ENCODE results near the gene KDM3A.

KDM3A gene

GRCh38 chr2:86440631-86441391, at the start of gene KDM3A:
TSS of gene KDM3A (plus strand) at chr2:86441371. CDS start at chr2:86442048, 677 bp downstream.
- peak; percentile 92 for DNase-seq

GRCh38 chr2:86392873-86393518, 48.2 kb upstream of the KDM3A start:
- no peak for DNase-seq

GRCh38 chr2:86393521-86394491, 47.4 kb upstream of the KDM3A start:
- DNase-seq, result no peak

GRCh38 chr2:86396291-86396785, 44.8 kb upstream of the KDM3A start:
- no peak for DNase-seq

- DNase-seq, result no peak
Observed at GRCh38 chr2:86397986-86398385, 43.2 kb upstream of the KDM3A start.

GRCh38 chr2:86398500-86399474, 42.4 kb upstream of the KDM3A start:
- no peak for DNase-seq

GRCh38 chr2:86400321-86400720, 40.9 kb upstream of the KDM3A start:
- no peak for DNase-seq

GRCh38 chr2:86410581-86410980, 30.6 kb upstream of the KDM3A start:
- DNase-seq, result no peak

- no peak for DNase-seq
Observed at GRCh38 chr2:86411396-86411795, 29.8 kb upstream of the KDM3A start.

- DNase-seq, result no peak
Observed at GRCh38 chr2:86412007-86412406, 29.2 kb upstream of the KDM3A start.

- no peak for DNase-seq
Observed at GRCh38 chr2:86413296-86414094, 27.7 kb upstream of the KDM3A start.

GRCh38 chr2:86414996-86415395, 26.2 kb upstream of the KDM3A start:
- DNase-seq, result no peak

GRCh38 chr2:86416146-86416545, 25.0 kb upstream of the KDM3A start:
- DNase-seq, result no peak

GRCh38 chr2:86417961-86418360, 23.2 kb upstream of the KDM3A start:
- no peak for DNase-seq

- DNase-seq, result no peak
Observed at GRCh38 chr2:86420913-86421312, 20.3 kb upstream of the KDM3A start.

GRCh38 chr2:86426271-86426670, 14.9 kb upstream of the KDM3A start:
- no peak for DNase-seq

GRCh38 chr2:86429335-86429734, 11.8 kb upstream of the KDM3A start:
- no peak for DNase-seq

GRCh38 chr2:86430368-86430767, 10.8 kb upstream of the KDM3A start:
- DNase-seq, result no peak

- DNase-seq, result no peak
Observed at GRCh38 chr2:86433137-86433536, 8.0 kb upstream of the KDM3A start.

- DNase-seq, result no peak
Observed at GRCh38 chr2:86434290-86434689, 6.9 kb upstream of the KDM3A start.

GRCh38 chr2:86435531-86435930, 5.6 kb upstream of the KDM3A start:
- DNase-seq, result no peak
